Liver (tissue), 9 donors: ENCODE data around the gene ITPKC. TPM values are rescaled to one million over a fixed set of nuclear protein-coding genes. Genes with fewer than 3 reads are reported as not detected.

Experiments
- DNase-seq: peaks from one replicate; pipeline ENCODE4 v3.0.0-alpha.2; 2017; ENCODE audit warnings: low spot score
- H3K27ac ChIP-seq, 2 donors: one replicate each; pipeline ENCODE4 v1.7.0; 2013; ENCODE audit warnings: inconsistent platforms in 2 of 2, low read length in 2 of 2, control low read depth in 1 of 2, low read depth in 1 of 2, mild to moderate bottlenecking in 1 of 2
- H3K27me3 ChIP-seq, 4 donors: one replicate each; pipeline versions ENCODE4 v1.6.1 to v1.7.0; 2013; ENCODE audit warnings: low read length in 3 of 4, inconsistent platforms in 1 of 4, mild to moderate bottlenecking in 1 of 4, moderate library complexity in 1 of 4; ENCODE audit not compliant: control insufficient read depth in 4 of 4, insufficient read depth in 4 of 4
- H3K36me3 ChIP-seq, 4 donors: one replicate each; pipeline versions ENCODE4 v1.6.1 to v1.7.0; 2013; ENCODE audit warnings: low read length in 3 of 4, mild to moderate bottlenecking in 3 of 4, low read depth in 1 of 4, moderate library complexity in 1 of 4; ENCODE audit not compliant: control insufficient read depth in 4 of 4, insufficient read depth in 3 of 4
- H3K4me1 ChIP-seq, 4 donors: one replicate each; pipeline versions ENCODE4 v1.6.1 to v1.7.0; 2013; ENCODE audit warnings: low read length in 3 of 4, mild to moderate bottlenecking in 3 of 4, moderate library complexity in 1 of 4; ENCODE audit not compliant: control insufficient read depth in 4 of 4, insufficient read depth in 4 of 4
- H3K4me3 ChIP-seq, 3 donors: one replicate each; pipeline versions ENCODE4 v1.6.1 to v1.7.0; 2013; ENCODE audit warnings: low read length in 3 of 3, control low read depth in 1 of 3, low read depth in 1 of 3, mild to moderate bottlenecking in 1 of 3
- H3K9ac ChIP-seq, 2 donors: one replicate each; pipeline ENCODE4 v1.7.0; 2013; ENCODE audit warnings: low read length in 2 of 2, mild to moderate bottlenecking in 2 of 2, moderate library complexity in 2 of 2, control low read depth in 1 of 2, low read depth in 1 of 2
- H3K9me3 ChIP-seq, 4 donors: one replicate each; pipeline versions ENCODE4 v1.6.1 to v1.7.0; 2013; ENCODE audit warnings: low read length in 3 of 4; ENCODE audit not compliant: control insufficient read depth in 4 of 4
- FOXA2 ChIP-seq: IDR thresholded peaks from 2 replicates; pipeline ENCODE4 v1.6.1; 2016; ENCODE audit warnings: antibody characterized with exemption
- GABPA ChIP-seq, 2 donors: IDR thresholded peaks in 1 of 2; conservative IDR thresholded peaks in 1 of 2; 2 replicates each; pipeline ENCODE4 v1.6.1; 2016; ENCODE audit warnings: antibody characterized with exemption in 2 of 2, mild to moderate bottlenecking in 1 of 2, moderate library complexity in 1 of 2
- HNF4A ChIP-seq, 2 donors: conservative IDR thresholded peaks; 2 replicates each; pipeline ENCODE4 v1.6.1; 2016; ENCODE audit warnings: antibody characterized with exemption in 2 of 2, mild to moderate bottlenecking in 2 of 2
- NR2F2 ChIP-seq: IDR thresholded peaks from 2 replicates; pipeline ENCODE4 v1.6.1; 2016; ENCODE audit warnings: antibody characterized with exemption
- RAD21 ChIP-seq, 2 donors: IDR thresholded peaks; 2 replicates each; pipeline ENCODE4 v1.6.1; 2016; ENCODE audit warnings: antibody characterized with exemption in 2 of 2, mild to moderate bottlenecking in 2 of 2
- RXRA ChIP-seq, 2 donors: IDR thresholded peaks; 2 replicates each; pipeline ENCODE4 v1.6.1; 2017 to 2018; ENCODE audit warnings: antibody characterized with exemption in 2 of 2, mild to moderate bottlenecking in 1 of 2
- SP1 ChIP-seq: IDR thresholded peaks from 2 replicates; pipeline ENCODE4 v1.6.1; 2018; ENCODE audit warnings: antibody characterized with exemption, mild to moderate bottlenecking
- TAF1 ChIP-seq: conservative IDR thresholded peaks from 2 replicates; pipeline ENCODE4 v1.6.1; 2016; ENCODE audit warnings: antibody characterized with exemption, mild to moderate bottlenecking
- YY1 ChIP-seq: IDR thresholded peaks from 2 replicates; pipeline ENCODE4 v1.6.1; 2016; ENCODE audit warnings: antibody characterized with exemption, mild to moderate bottlenecking
- WGBS: extraction: QIAGEN DNeasy Blood & Tissue Kit; methylation state at CpG from one replicate; pipeline ENCODE4 v1.1.7; 2013; 5-methylcytosine and 5-hydroxymethylcytosine counted together
- polyA plus RNA-seq, 2 donors: library from polyadenylated mRNA; stranded (reverse) in 1 of 2; unstranded in 1 of 2; fragments of 200-250 nt in 1 of 2; fragments of >200 nt in 1 of 2; fragmentation: Nextera tagmentation in 1 of 2; extraction: Ambion mirVana in 1 of 2; gene quantifications; one replicate each; pipeline versions ENCODE4 v1.2.1 to v1.2.3, GENCODE V29; 2013 to 2015
- total RNA-seq, 2 donors: library from RNA; depleted of rRNA; stranded (reverse); fragments of >200 nt; gene quantifications; one replicate each; pipeline ENCODE4 v1.2.3, GENCODE V29; 2014
- TF ChIP-seq, protein P1 (sequence below): IDR thresholded peaks from 2 replicates; pipeline ENCODE4 v1.6.1; 2016; ENCODE audit warnings: antibody characterized with exemption
- TF ChIP-seq, protein P2 (sequence below): fragments of 150-350 bp; IDR thresholded peaks from 2 replicates; pipeline ENCODE4 v1.5.1; 2017; ENCODE audit warnings: improper control_type of control experiment, low read depth, low read length; ENCODE audit not compliant: missing input control
- TF ChIP-seq, protein P3 (sequence below): IDR thresholded peaks from 2 replicates; pipeline ENCODE4 v1.6.1; 2016; ENCODE audit warnings: antibody characterized with exemption
- TF ChIP-seq, protein P4 (sequence below): IDR thresholded peaks from 2 replicates; pipeline ENCODE4 v1.6.1; 2016; ENCODE audit warnings: antibody characterized with exemption, mild to moderate bottlenecking
- TF ChIP-seq, protein P5 (sequence below): IDR thresholded peaks from 2 replicates; pipeline ENCODE4 v1.6.1; 2016; ENCODE audit warnings: antibody characterized with exemption
- donor health status: healthy.
- donor health status: healthy.
- donor health status: healthy.
- donor health status: healthy.
- donor health status: healthy.

Gene ITPKC
- total and polyA plus RNA-seq, 4 donors: 4.2 to 12.5 (median 7.7) TPM

DNA sequence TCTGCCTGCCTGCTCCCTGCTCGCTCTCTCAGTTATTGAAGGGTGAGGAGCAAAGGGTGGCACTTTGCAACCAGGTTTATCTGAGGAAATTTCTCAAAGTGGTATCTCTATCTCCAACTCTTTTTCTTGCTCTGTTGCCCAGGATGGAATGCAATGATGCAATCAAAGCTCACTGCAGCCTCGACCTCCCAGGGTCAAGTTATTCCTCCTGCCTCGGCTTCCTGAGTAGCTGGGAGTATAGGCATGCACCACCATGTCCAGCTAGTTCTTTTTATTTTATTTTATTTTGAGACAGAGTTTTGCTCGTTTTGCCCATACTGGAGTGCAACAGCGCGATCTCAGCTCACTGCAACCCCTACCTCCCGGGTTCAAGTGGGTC lies 28.5 kb downstream of the ITPKC start:
- Histone ChIP-seq H3K27me3 (no peaks in the 10 kb centered on the region), H3K9ac (no peak overlapping the region), H3K36me3 (peaks cover 0 to 3% (median 0%) of the 10 kb centered on the region in 4 donors), H3K4me1 (peaks cover 3 to 17% (median 12%) of the 10 kb centered on the region in 4 donors), H3K4me3 (no peak overlapping the region), H3K27ac (no peak overlapping the region), H3K9me3 (no peaks in the 10 kb centered on the region)
- TF ChIP-seq TAF1: no peak
- no peak for TF ChIP-seq RAD21 (IDR thresholded peaks at IDR 0.05)
- TF ChIP-seq, protein P1, sequence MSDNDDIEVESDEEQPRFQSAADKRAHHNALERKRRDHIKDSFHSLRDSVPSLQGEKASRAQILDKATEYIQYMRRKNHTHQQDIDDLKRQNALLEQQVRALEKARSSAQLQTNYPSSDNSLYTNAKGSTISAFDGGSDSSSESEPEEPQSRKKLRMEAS: no peak
- TF ChIP-seq FOXA2: no peak
- TF ChIP-seq, protein P2, sequence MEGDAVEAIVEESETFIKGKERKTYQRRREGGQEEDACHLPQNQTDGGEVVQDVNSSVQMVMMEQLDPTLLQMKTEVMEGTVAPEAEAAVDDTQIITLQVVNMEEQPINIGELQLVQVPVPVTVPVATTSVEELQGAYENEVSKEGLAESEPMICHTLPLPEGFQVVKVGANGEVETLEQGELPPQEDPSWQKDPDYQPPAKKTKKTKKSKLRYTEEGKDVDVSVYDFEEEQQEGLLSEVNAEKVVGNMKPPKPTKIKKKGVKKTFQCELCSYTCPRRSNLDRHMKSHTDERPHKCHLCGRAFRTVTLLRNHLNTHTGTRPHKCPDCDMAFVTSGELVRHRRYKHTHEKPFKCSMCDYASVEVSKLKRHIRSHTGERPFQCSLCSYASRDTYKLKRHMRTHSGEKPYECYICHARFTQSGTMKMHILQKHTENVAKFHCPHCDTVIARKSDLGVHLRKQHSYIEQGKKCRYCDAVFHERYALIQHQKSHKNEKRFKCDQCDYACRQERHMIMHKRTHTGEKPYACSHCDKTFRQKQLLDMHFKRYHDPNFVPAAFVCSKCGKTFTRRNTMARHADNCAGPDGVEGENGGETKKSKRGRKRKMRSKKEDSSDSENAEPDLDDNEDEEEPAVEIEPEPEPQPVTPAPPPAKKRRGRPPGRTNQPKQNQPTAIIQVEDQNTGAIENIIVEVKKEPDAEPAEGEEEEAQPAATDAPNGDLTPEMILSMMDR: no peak
- no peak for TF ChIP-seq GABPA (IDR thresholded peaks at IDR 0.05 in 1 of 2, conservative IDR thresholded peaks at IDR 0.05 in 1 of 2)
- TF ChIP-seq, protein P3, sequence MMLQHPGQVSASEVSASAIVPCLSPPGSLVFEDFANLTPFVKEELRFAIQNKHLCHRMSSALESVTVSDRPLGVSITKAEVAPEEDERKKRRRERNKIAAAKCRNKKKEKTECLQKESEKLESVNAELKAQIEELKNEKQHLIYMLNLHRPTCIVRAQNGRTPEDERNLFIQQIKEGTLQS: no peak
- TF ChIP-seq, protein P4, sequence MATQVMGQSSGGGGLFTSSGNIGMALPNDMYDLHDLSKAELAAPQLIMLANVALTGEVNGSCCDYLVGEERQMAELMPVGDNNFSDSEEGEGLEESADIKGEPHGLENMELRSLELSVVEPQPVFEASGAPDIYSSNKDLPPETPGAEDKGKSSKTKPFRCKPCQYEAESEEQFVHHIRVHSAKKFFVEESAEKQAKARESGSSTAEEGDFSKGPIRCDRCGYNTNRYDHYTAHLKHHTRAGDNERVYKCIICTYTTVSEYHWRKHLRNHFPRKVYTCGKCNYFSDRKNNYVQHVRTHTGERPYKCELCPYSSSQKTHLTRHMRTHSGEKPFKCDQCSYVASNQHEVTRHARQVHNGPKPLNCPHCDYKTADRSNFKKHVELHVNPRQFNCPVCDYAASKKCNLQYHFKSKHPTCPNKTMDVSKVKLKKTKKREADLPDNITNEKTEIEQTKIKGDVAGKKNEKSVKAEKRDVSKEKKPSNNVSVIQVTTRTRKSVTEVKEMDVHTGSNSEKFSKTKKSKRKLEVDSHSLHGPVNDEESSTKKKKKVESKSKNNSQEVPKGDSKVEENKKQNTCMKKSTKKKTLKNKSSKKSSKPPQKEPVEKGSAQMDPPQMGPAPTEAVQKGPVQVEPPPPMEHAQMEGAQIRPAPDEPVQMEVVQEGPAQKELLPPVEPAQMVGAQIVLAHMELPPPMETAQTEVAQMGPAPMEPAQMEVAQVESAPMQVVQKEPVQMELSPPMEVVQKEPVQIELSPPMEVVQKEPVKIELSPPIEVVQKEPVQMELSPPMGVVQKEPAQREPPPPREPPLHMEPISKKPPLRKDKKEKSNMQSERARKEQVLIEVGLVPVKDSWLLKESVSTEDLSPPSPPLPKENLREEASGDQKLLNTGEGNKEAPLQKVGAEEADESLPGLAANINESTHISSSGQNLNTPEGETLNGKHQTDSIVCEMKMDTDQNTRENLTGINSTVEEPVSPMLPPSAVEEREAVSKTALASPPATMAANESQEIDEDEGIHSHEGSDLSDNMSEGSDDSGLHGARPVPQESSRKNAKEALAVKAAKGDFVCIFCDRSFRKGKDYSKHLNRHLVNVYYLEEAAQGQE: no peak
- TF ChIP-seq YY1: no peak
- TF ChIP-seq, protein P5, sequence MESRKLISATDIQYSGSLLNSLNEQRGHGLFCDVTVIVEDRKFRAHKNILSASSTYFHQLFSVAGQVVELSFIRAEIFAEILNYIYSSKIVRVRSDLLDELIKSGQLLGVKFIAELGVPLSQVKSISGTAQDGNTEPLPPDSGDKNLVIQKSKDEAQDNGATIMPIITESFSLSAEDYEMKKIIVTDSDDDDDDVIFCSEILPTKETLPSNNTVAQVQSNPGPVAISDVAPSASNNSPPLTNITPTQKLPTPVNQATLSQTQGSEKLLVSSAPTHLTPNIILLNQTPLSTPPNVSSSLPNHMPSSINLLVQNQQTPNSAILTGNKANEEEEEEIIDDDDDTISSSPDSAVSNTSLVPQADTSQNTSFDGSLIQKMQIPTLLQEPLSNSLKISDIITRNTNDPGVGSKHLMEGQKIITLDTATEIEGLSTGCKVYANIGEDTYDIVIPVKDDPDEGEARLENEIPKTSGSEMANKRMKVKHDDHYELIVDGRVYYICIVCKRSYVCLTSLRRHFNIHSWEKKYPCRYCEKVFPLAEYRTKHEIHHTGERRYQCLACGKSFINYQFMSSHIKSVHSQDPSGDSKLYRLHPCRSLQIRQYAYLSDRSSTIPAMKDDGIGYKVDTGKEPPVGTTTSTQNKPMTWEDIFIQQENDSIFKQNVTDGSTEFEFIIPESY: no peak
- no peak for TF ChIP-seq RXRA (IDR thresholded peaks at IDR 0.05)
- no peak for TF ChIP-seq HNF4A (conservative IDR thresholded peaks at IDR 0.05)
- 79% methylated on average over 7 of the region's 7 CpGs for WGBS
- DNase-seq: no peak

DNA sequence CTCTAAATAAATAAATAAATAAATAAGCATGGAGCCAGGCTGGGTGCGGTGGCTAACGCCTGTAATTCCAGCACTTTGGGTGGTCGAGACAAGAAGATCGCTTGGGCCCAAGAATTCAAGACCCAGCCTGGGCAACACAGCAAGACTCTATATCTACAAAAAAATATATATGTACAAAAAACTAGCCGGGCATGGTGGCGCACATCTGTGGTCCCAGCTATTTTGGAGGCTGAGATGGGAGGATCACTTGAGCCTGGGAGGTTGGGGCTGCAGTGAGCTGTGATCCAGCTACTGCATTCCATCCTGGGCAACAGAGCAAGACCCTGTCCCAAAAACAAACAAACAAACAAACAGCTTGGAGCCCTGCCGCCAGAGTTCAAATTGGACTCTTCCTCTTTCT lies 30.6 kb downstream of the ITPKC start:
- WGBS: 98% methylated on average over 7 of the region's 7 CpGs
- no peak for DNase-seq
- Histone ChIP-seq H3K4me3 (no peak overlapping the region), H3K9me3 (no peaks in the 10 kb centered on the region), H3K27ac (no peak overlapping the region), H3K4me1 (peaks cover 3 to 18% (median 13%) of the 10 kb centered on the region in 4 donors), H3K9ac (no peak overlapping the region), H3K36me3 (no peaks in the 10 kb centered on the region), H3K27me3 (no peaks in the 10 kb centered on the region)
- TF ChIP-seq YY1 (no peak), NR2F2 (no peak), HNF4A (conservative IDR thresholded peaks at IDR 0.05) (no peak), RAD21 (IDR thresholded peaks at IDR 0.05) (no peak), SP1 (no peak)
- TF ChIP-seq, protein P1: no peak
- TF ChIP-seq, protein P3: no peak
- TF ChIP-seq, protein P5: no peak
- TF ChIP-seq, protein P4: no peak
